HCT116 (cell line): ENCODE measurements around the gene ADORA2B.

Experiments used
- CTCF ChIP-seq, 3 experiments: fragments of 200-600 bp in 1 of 3; sonication (generic) in 1 of 3; IDR thresholded peaks in 2 of 3; conservative IDR thresholded peaks in 1 of 3; 2 replicates each; pipeline ENCODE4 v1.5.1; 2012 to 2017; ENCODE audit warnings: low read depth in 2 of 3, low read length in 2 of 3, antibody characterized with exemption in 1 of 3, borderline replicate concordance in 1 of 3, control low read depth in 1 of 3, mild to moderate bottlenecking in 1 of 3, mixed read lengths in 1 of 3, mixed run types in 1 of 3, moderate library complexity in 1 of 3; ENCODE audit not compliant: insufficient read depth in 1 of 3
- REST ChIP-seq: IDR thresholded peaks from 2 replicates; pipeline ENCODE4 v1.6.1; 2012; ENCODE audit warnings: low read depth
- SP1 ChIP-seq: IDR thresholded peaks from 2 replicates; pipeline ENCODE4 v1.6.1; 2012; ENCODE audit warnings: low read depth
- ZFX ChIP-seq: fragments of 450-650 bp; IDR thresholded peaks from 2 replicates; pipeline ENCODE4 v1.6.1; 2017

GRCh38 chr17:15941781-15942180 is 3.1 kb upstream of the ADORA2B start:
- TF ChIP-seq REST (no peak), CTCF (IDR thresholded peaks at IDR 0.05 in 2 of 3, conservative IDR thresholded peaks at IDR 0.05 in 1 of 3; ENCODE audit: borderline replicate concordance in 1 of 3, insufficient read depth in 1 of 3, low read depth in 2 of 3, low read length in 2 of 3) (no peak), SP1 (no peak), ZFX (no peak)
